Measurements from ENCODE around the gene SLC30A7. TPM values are rescaled to one million over a fixed set of nuclear protein-coding genes. Genes with fewer than 3 reads are reported as not detected.

Gene SLC30A7
- total RNA-seq, 2 experiments from 2014 or later = 38.9 to 42.7 TPM

- Mint-ChIP-seq H3K4me3 (peak overlapping the region; percentile 89), H3K27ac (peak overlapping the region; percentile 94), H3K9me3 (no peaks in the 10 kb centered on the region), H3K4me1 (peaks cover 52% of the 10 kb centered on the region), H3K36me3 (ENCODE audit: low read depth) (peaks cover 36% of the 10 kb centered on the region), H3K27me3 (no peaks in the 10 kb centered on the region)
- POLR2A ChIA-PET = interaction anchor here (0.6 to 3.3 kb wide), 29 partner anchors 9 to 926 kb away, joined by 3 to 57 read pairs (median 3); partner anchors contain the start of genes CDC14A, DPH5 and S1PR1
- DNase-seq = peak; percentile 66
- CTCF ChIA-PET = interaction anchor here (1.0 to 4.2 kb wide), 5 partner anchors 12 to 413 kb away, joined by 4 to 17 read pairs (median 6); no protein-coding TSS in a partner anchor
Observed at GRCh38 chr1:100896481-100896982, 642 bp downstream of the SLC30A7 start.

GRCh38 chr1:100902365-100902764 lies 6.5 kb downstream of the SLC30A7 start:
- Mint-ChIP-seq H3K27ac (no peak overlapping the region), H3K4me3 (no peak overlapping the region), H3K27me3 (no peaks in the 10 kb centered on the region), H3K4me1 (peaks cover 31% of the 10 kb centered on the region), H3K9me3 (no peaks in the 10 kb centered on the region), H3K36me3 (ENCODE audit: low read depth) (peaks cover 67% of the 10 kb centered on the region)
- ChIA-PET POLR2A (interaction anchor here (0.8 to 1.5 kb wide), 2 partner anchors 9 to 387 kb away, joined by 3 read pairs; no protein-coding TSS in a partner anchor), CTCF (interaction anchor here (1.2 to 1.4 kb wide), 2 partner anchors 19 to 407 kb away, joined by 3 to 4 read pairs; no protein-coding TSS in a partner anchor)
- DNase-seq = no peak

- no peaks in the 10 kb centered on the region for H3K9me3 Mint-ChIP-seq
- no peak overlapping the region for H3K27ac Mint-ChIP-seq
- no peak overlapping the region for H3K4me3 Mint-ChIP-seq
- H3K4me1 Mint-ChIP-seq = peaks cover 26% of the 10 kb centered on the region
- ChIA-PET POLR2A (interaction anchor here (0.6 to 3.5 kb wide), 3 partner anchors 8 to 335 kb away, joined by 3 to 18 read pairs (median 4); partner anchors contain the start of genes EXTL2 and SLC30A7), CTCF (interaction anchor here (0.7 to 1.0 kb wide), 2 partner anchors 18 to 385 kb away, joined by 3 to 5 read pairs; no protein-coding TSS in a partner anchor)
- no peak for DNase-seq
- H3K36me3 Mint-ChIP-seq (ENCODE audit: low read depth) = peaks cover 76% of the 10 kb centered on the region
- no peaks in the 10 kb centered on the region for H3K27me3 Mint-ChIP-seq
Observed at GRCh38 chr1:100903777-100904176, 7.9 kb downstream of the SLC30A7 start.

- Mint-ChIP-seq H3K4me3 (no peak overlapping the region), H3K36me3 (ENCODE audit: low read depth) (peaks cover 74% of the 10 kb centered on the region), H3K27me3 (no peaks in the 10 kb centered on the region), H3K9me3 (no peaks in the 10 kb centered on the region), H3K4me1 (peaks cover 20% of the 10 kb centered on the region), H3K27ac (no peak overlapping the region)
- DNase-seq = no peak
- ChIA-PET CTCF (interaction anchor here (0.7 to 1.0 kb wide), 2 partner anchors 17 to 384 kb away, joined by 3 to 5 read pairs; no protein-coding TSS in a partner anchor), POLR2A (interaction anchor here (0.6 to 3.5 kb wide), 4 partner anchors 9 to 334 kb away, joined by 3 to 18 read pairs (median 4); partner anchors contain the start of genes EXTL2 and SLC30A7)
Observed at GRCh38 chr1:100904528-100904927, 8.6 kb downstream of the SLC30A7 start.

- Mint-ChIP-seq H3K27ac (no peak overlapping the region), H3K36me3 (ENCODE audit: low read depth) (peaks cover 71% of the 10 kb centered on the region), H3K9me3 (no peaks in the 10 kb centered on the region), H3K27me3 (no peaks in the 10 kb centered on the region), H3K4me1 (peaks cover 16% of the 10 kb centered on the region), H3K4me3 (no peak overlapping the region)
- CTCF ChIA-PET = interaction anchor here (1.9 kb wide), 1 partner anchor 404 kb away, joined by 5 read pairs; no protein-coding TSS in a partner anchor
- POLR2A ChIA-PET = interaction anchor here (1.0 to 3.5 kb wide), 2 partner anchors 10 to 64 kb away, joined by 3 to 18 read pairs; partner anchors contain the start of genes EXTL2 and SLC30A7
- DNase-seq = no peak
Observed at GRCh38 chr1:100905181-100905580, 9.3 kb downstream of the SLC30A7 start.

- Mint-ChIP-seq H3K9me3 (no peaks in the 10 kb centered on the region), H3K27me3 (no peaks in the 10 kb centered on the region), H3K27ac (no peak overlapping the region), H3K4me1 (peaks cover 10% of the 10 kb centered on the region), H3K4me3 (no peak overlapping the region), H3K36me3 (ENCODE audit: low read depth) (peaks cover 73% of the 10 kb centered on the region)
- DNase-seq = no peak
- POLR2A ChIA-PET = interaction anchor here (1.1 to 1.4 kb wide), 2 partner anchors 11 to 13 kb away, joined by 4 to 5 read pairs; partner anchors contain the start of gene EXTL2
- CTCF ChIA-PET = interaction anchor here (0.8 to 1.9 kb wide), 5 partner anchors 12 to 450 kb away, joined by 3 to 12 read pairs (median 4); partner anchors contain the start of gene SLC30A7
Observed at GRCh38 chr1:100907887-100908286, 12.0 kb downstream of the SLC30A7 start.

GRCh38 chr1:100909018-100909417 lies 13.1 kb downstream of the SLC30A7 start:
- Mint-ChIP-seq H3K27me3 (no peaks in the 10 kb centered on the region), H3K9me3 (no peaks in the 10 kb centered on the region), H3K4me1 (peaks cover 10% of the 10 kb centered on the region), H3K36me3 (ENCODE audit: low read depth) (peaks cover 78% of the 10 kb centered on the region), H3K27ac (no peak overlapping the region), H3K4me3 (no peak overlapping the region)
- DNase-seq = no peak
- CTCF ChIA-PET = interaction anchor here (0.5 to 1.5 kb wide), 7 partner anchors 12 to 449 kb away, joined by 3 to 12 read pairs (median 3); partner anchors contain the start of gene SLC30A7
- POLR2A ChIA-PET = interaction anchor here (0.5 to 1.1 kb wide), 4 partner anchors 12 to 329 kb away, joined by 3 to 4 read pairs (median 3); no protein-coding TSS in a partner anchor

- Mint-ChIP-seq H3K4me1 (peaks cover 12% of the 10 kb centered on the region), H3K36me3 (ENCODE audit: low read depth) (peaks cover 70% of the 10 kb centered on the region)
Observed at GRCh38 chr1:100912019-100912418, 16.1 kb downstream of the SLC30A7 start.

GRCh38 chr1:100921110-100921706 lies 25.3 kb downstream of the SLC30A7 start:
- H3K4me3 Mint-ChIP-seq = no peak overlapping the region
- H3K4me1 Mint-ChIP-seq = peaks cover 32% of the 10 kb centered on the region
- ChIA-PET CTCF (interaction anchor here (0.6 to 4.9 kb wide), 12 partner anchors 13 to 436 kb away, joined by 3 to 70 read pairs (median 4); partner anchors contain the start of gene DPH5), POLR2A (interaction anchor here (1.1 to 7.8 kb wide), 2 partner anchors 317 to 323 kb away, joined by 3 to 90 read pairs; partner anchors contain the start of gene S1PR1)
- H3K27me3 Mint-ChIP-seq = no peaks in the 10 kb centered on the region
- peaks cover 2% of the 10 kb centered on the region for H3K9me3 Mint-ChIP-seq
- DNase-seq = no peak
- no peak overlapping the region for H3K27ac Mint-ChIP-seq
- peaks cover 35% of the 10 kb centered on the region for H3K36me3 Mint-ChIP-seq (ENCODE audit: low read depth)

More at GRCh38 chr1:100912019-100912418, 16.1 kb downstream of the SLC30A7 start:
- no peaks in the 10 kb centered on the region for H3K9me3 Mint-ChIP-seq
- DNase-seq = no peak
- no peak overlapping the region for H3K27ac Mint-ChIP-seq
- H3K27me3 Mint-ChIP-seq = no peaks in the 10 kb centered on the region
- POLR2A ChIA-PET = interaction anchor here (1.4 kb wide), 1 partner anchor 9 kb away, joined by 3 read pairs; no protein-coding TSS in a partner anchor
- CTCF ChIA-PET = no interaction called here
- no peak overlapping the region for H3K4me3 Mint-ChIP-seq

- no peaks in the 10 kb centered on the region for H3K27me3 Mint-ChIP-seq
- no peak overlapping the region for H3K27ac Mint-ChIP-seq
- CTCF ChIA-PET = interaction anchor here (0.7 to 4.9 kb wide), 5 partner anchors 71 to 365 kb away, joined by 3 to 70 read pairs (median 3); no protein-coding TSS in a partner anchor
- POLR2A ChIA-PET = interaction anchor here (1.6 to 7.8 kb wide), 3 partner anchors 26 to 314 kb away, joined by 3 to 90 read pairs (median 10); partner anchors contain the start of gene S1PR1
- H3K36me3 Mint-ChIP-seq (ENCODE audit: low read depth) = peaks cover 14% of the 10 kb centered on the region
- no peak overlapping the region for H3K4me3 Mint-ChIP-seq
- no peak for DNase-seq
- peaks cover 2% of the 10 kb centered on the region for H3K9me3 Mint-ChIP-seq
- peaks cover 39% of the 10 kb centered on the region for H3K4me1 Mint-ChIP-seq
Observed at GRCh38 chr1:100924212-100924611, 28.3 kb downstream of the SLC30A7 start.

- no peak overlapping the region for H3K4me3 Mint-ChIP-seq
- ChIA-PET CTCF (interaction anchor here (0.7 to 4.9 kb wide), 4 partner anchors 99 to 384 kb away, joined by 3 to 47 read pairs (median 4); no protein-coding TSS in a partner anchor), POLR2A (interaction anchor here (0.9 to 7.8 kb wide), 5 partner anchors 25 to 313 kb away, joined by 3 to 90 read pairs (median 5); partner anchors contain the start of genes DPH5 and S1PR1)
- H3K9me3 Mint-ChIP-seq = peaks cover 2% of the 10 kb centered on the region
- peaks cover 45% of the 10 kb centered on the region for H3K4me1 Mint-ChIP-seq
- H3K27ac Mint-ChIP-seq = peak overlapping the region; percentile 40
- H3K36me3 Mint-ChIP-seq (ENCODE audit: low read depth) = peaks cover 19% of the 10 kb centered on the region
- DNase-seq = no peak
- no peaks in the 10 kb centered on the region for H3K27me3 Mint-ChIP-seq
Observed at GRCh38 chr1:100924991-100925390, 29.1 kb downstream of the SLC30A7 start.

GRCh38 chr1:100926240-100926639 lies 30.4 kb downstream of the SLC30A7 start:
- Mint-ChIP-seq H3K9me3 (peaks cover 2% of the 10 kb centered on the region), H3K27me3 (no peaks in the 10 kb centered on the region), H3K4me1 (peaks cover 51% of the 10 kb centered on the region), H3K36me3 (ENCODE audit: low read depth) (peaks cover 24% of the 10 kb centered on the region), H3K4me3 (no peak overlapping the region), H3K27ac (peak overlapping the region; percentile 40)
- ChIA-PET POLR2A (interaction anchor here (0.6 to 7.8 kb wide), 5 partner anchors 155 to 362 kb away, joined by 3 to 90 read pairs (median 5); partner anchors contain the start of gene S1PR1), CTCF (interaction anchor here (1.0 to 2.8 kb wide), 7 partner anchors 9 to 432 kb away, joined by 3 to 13 read pairs (median 3); no protein-coding TSS in a partner anchor)
- no peak for DNase-seq

All from activated CD4-positive, alpha-beta memory T cell treated with anti-CD3 and anti-CD28 coated beads, Interleukin-2, amount 10 ng/mL, durations not matched to agents 7 days and 5 days (primary cell).